ENCODE measurements around the gene ARHGEF4.

Gene ARHGEF4

GRCh38 chr2:131027566-131028528, 191.1 kb downstream of the ARHGEF4 start:
- Mint-ChIP-seq H3K9me3 (peaks cover 7% of the 10 kb centered on the region), H3K27me3 (peaks cover 14% of the 10 kb centered on the region), H3K4me1 (ENCODE audit: low read depth) (no peaks in the 10 kb centered on the region), H3K36me3 (ENCODE audit: low read depth) (no peaks in the 10 kb centered on the region), H3K4me3 (no peak overlapping the region), H3K27ac (no peak overlapping the region)
- intact Hi-C loops (cut with micrococcal nuclease) = no loop called here

DNA sequence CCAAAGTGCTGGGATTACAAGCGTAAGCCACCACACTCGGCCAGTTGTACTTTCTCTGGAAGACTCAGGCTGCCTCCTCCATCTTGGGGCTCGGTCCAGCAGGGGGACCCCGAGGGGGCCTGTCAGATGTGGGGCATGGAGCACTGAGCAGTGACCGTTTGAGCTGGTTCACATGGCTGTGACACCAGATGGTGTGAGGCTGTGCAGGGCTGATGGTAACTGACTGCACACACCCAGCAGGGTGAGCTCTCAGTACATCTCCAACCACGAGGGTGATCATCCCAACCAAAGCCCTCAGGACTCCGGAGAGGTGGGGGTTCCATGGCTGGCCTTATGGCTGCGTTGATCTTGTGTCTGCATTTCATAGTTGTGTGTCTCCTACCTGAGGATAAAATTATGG, 193.1 kb downstream of the ARHGEF4 start:
- intact Hi-C loops (cut with micrococcal nuclease) = no loop called here
- Mint-ChIP-seq H3K27me3 (peaks cover 29% of the 10 kb centered on the region), H3K9me3 (peaks cover 7% of the 10 kb centered on the region), H3K4me3 (no peak overlapping the region), H3K4me1 (ENCODE audit: low read depth) (no peaks in the 10 kb centered on the region), H3K27ac (no peak overlapping the region), H3K36me3 (ENCODE audit: low read depth) (no peaks in the 10 kb centered on the region)

DNA sequence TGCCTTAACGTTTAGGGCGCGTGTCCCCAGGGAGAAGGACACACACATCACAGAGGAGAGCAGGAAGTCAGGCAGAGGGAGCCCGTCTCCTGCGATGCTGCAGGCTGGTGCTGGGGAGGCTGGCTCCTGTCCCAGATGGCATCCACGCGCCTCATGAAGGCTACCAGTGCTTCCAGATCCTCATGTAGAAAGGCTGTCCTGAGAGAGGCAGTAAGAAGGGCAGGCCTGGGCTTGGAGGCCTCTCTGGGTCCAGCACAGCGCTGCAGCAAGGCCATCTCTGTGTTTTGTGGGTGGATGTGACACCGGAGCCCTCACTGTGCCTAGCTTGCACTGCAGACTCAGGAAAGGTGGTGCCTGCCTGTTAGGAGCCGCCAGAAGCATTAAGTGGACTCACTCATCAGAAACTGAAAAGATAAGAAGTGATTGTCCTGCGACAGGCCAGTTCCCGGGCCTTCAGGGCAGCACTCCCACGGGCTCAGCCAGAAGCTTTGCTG, 193.8 kb downstream of the ARHGEF4 start:
- Mint-ChIP-seq H3K27me3 (peaks cover 29% of the 10 kb centered on the region), H3K27ac (no peak overlapping the region), H3K9me3 (peaks cover 7% of the 10 kb centered on the region), H3K36me3 (ENCODE audit: low read depth) (no peaks in the 10 kb centered on the region), H3K4me3 (no peak overlapping the region), H3K4me1 (ENCODE audit: low read depth) (no peaks in the 10 kb centered on the region)
- intact Hi-C loops (cut with micrococcal nuclease) = no loop called here

- H3K4me3 Mint-ChIP-seq = no peak overlapping the region
- peaks cover 7% of the 10 kb centered on the region for H3K9me3 Mint-ChIP-seq
- no peak overlapping the region for H3K27ac Mint-ChIP-seq
- H3K36me3 Mint-ChIP-seq (ENCODE audit: low read depth) = no peaks in the 10 kb centered on the region
- no peaks in the 10 kb centered on the region for H3K4me1 Mint-ChIP-seq (ENCODE audit: low read depth)
- intact Hi-C loops (cut with micrococcal nuclease) = no loop called here
- peaks cover 37% of the 10 kb centered on the region for H3K27me3 Mint-ChIP-seq
Observed at GRCh38 chr2:131031431-131031841, 194.7 kb downstream of the ARHGEF4 start.

DNA sequence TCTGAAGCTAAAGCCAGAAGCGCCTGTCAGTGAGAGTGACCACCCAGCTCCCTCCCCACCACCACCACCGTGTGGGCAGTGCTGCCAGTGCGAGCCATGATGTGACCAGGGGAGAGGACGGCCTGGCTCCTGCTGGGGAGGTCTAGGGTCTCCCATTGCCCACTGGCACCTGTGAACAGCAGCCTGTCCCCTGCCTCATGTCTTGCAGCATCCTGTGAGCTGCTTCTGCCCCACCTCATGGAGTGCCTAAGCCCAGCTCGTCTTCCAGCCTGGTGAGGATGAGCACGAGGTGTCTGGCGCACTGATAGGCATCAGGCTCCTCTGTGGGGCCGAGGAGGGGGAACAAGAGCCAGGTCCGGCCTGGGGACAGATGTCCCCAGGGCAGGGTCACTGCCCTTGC, 195.2 kb downstream of the ARHGEF4 start:
- Mint-ChIP-seq H3K4me3 (no peak overlapping the region), H3K27me3 (peaks cover 42% of the 10 kb centered on the region), H3K27ac (no peak overlapping the region), H3K36me3 (ENCODE audit: low read depth) (no peaks in the 10 kb centered on the region), H3K9me3 (peaks cover 7% of the 10 kb centered on the region), H3K4me1 (ENCODE audit: low read depth) (no peaks in the 10 kb centered on the region)
- intact Hi-C loops (cut with micrococcal nuclease) = no loop called here

GRCh38 chr2:131032393-131032836, 195.7 kb downstream of the ARHGEF4 start:
- peaks cover 7% of the 10 kb centered on the region for H3K9me3 Mint-ChIP-seq
- no peak overlapping the region for H3K4me3 Mint-ChIP-seq
- H3K36me3 Mint-ChIP-seq (ENCODE audit: low read depth) = no peaks in the 10 kb centered on the region
- H3K4me1 Mint-ChIP-seq (ENCODE audit: low read depth) = no peaks in the 10 kb centered on the region
- no peak overlapping the region for H3K27ac Mint-ChIP-seq
- intact Hi-C loops (cut with micrococcal nuclease) = no loop called here
- H3K27me3 Mint-ChIP-seq = peaks cover 47% of the 10 kb centered on the region

DNA sequence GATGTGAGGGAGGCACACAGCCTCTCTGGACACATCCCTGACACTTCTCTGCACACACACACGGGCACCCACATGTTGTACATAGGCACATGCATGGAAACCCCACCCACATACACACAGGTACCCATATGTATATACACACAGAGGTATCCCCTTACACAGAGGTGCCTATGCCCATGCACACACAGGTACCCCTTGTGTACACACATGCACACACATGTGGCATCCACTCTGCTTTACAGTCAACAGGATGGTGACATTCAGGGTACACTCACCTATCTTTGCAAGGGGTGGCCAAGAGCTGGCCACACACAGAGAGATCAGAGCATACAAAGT, 197.0 kb downstream of the ARHGEF4 start:
- H3K27ac Mint-ChIP-seq = no peak overlapping the region
- intact Hi-C loops (cut with micrococcal nuclease) = no loop called here
- H3K4me3 Mint-ChIP-seq = no peak overlapping the region
- no peaks in the 10 kb centered on the region for H3K4me1 Mint-ChIP-seq (ENCODE audit: low read depth)
- no peaks in the 10 kb centered on the region for H3K9me3 Mint-ChIP-seq
- H3K27me3 Mint-ChIP-seq = peaks cover 60% of the 10 kb centered on the region
- no peaks in the 10 kb centered on the region for H3K36me3 Mint-ChIP-seq (ENCODE audit: low read depth)

- H3K9me3 Mint-ChIP-seq = no peaks in the 10 kb centered on the region
- intact Hi-C loops (cut with micrococcal nuclease) = no loop called here
- no peak overlapping the region for H3K27ac Mint-ChIP-seq
- no peaks in the 10 kb centered on the region for H3K36me3 Mint-ChIP-seq (ENCODE audit: low read depth)
- no peak overlapping the region for H3K4me3 Mint-ChIP-seq
- peaks cover 67% of the 10 kb centered on the region for H3K27me3 Mint-ChIP-seq
- H3K4me1 Mint-ChIP-seq (ENCODE audit: low read depth) = no peaks in the 10 kb centered on the region
Observed at GRCh38 chr2:131034122-131035051, 197.7 kb downstream of the ARHGEF4 start.

DNA sequence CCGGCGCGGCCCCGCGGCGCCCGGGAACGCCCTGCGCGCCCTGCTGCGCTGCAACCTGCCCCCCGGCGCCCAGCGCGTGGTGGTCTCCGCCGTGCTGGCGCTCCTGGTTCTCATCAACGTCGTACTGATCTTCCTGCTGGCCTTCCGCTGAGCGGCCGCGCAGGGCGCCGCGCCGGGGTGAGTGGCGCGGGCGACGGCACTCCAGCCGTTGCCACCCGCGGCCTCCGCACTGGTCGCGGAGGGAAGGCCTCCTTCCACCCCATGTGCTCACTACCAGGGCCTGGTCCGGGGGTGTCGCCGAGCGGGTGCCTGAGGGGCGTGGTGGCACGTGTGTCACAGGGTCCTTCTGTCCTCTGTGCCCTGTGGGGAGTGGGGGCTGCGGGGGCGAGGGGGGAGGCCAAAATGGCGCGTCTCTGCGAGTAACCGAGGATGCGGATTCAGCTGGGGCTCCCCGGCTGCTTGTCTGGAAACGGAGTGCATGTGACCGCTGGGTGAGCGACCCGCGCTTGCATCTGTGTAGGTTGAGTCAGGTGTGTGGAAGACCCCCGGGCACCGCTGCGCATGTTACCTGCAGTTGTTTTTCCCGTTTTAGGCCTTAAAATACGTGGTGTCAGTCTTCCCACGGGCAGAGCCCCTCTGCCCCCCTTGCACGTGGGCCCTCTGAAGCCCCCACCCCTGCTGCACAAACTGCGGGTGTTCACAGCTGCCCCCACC, 198.6 kb downstream of the ARHGEF4 start:
- no peak overlapping the region for H3K4me3 Mint-ChIP-seq
- no peaks in the 10 kb centered on the region for H3K4me1 Mint-ChIP-seq (ENCODE audit: low read depth)
- peaks cover 76% of the 10 kb centered on the region for H3K27me3 Mint-ChIP-seq
- H3K9me3 Mint-ChIP-seq = no peaks in the 10 kb centered on the region
- H3K36me3 Mint-ChIP-seq (ENCODE audit: low read depth) = no peaks in the 10 kb centered on the region
- intact Hi-C loops (cut with micrococcal nuclease) = no loop called here
- no peak overlapping the region for H3K27ac Mint-ChIP-seq

DNA sequence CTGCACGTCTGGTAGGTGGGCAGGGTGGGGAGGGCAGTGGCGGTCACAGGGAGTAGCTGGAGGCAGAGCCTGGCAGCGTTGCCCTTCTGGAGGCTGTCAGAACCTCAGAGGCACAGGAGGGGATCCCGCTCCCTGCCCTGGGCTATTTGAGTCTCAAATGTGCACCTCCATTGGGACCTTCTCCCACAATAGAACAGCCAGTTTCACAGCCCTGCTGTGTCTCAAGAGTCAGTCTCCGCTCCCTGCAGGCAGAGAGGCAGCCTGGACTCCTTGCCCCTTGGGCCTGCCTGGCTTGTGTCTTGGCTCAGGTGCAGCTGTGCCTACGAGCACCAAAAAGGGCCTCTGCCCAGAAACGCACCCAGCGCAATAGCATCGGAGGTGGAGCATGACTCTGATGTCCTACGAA, 199.1 kb downstream of the ARHGEF4 start:
- Mint-ChIP-seq H3K27ac (no peak overlapping the region), H3K9me3 (no peaks in the 10 kb centered on the region), H3K4me1 (ENCODE audit: low read depth) (no peaks in the 10 kb centered on the region), H3K36me3 (ENCODE audit: low read depth) (no peaks in the 10 kb centered on the region), H3K4me3 (no peak overlapping the region), H3K27me3 (peaks cover 81% of the 10 kb centered on the region)
- intact Hi-C loops (cut with micrococcal nuclease) = no loop called here

GRCh38 chr2:131036269-131036668, 199.6 kb downstream of the ARHGEF4 start:
- H3K4me3 Mint-ChIP-seq = no peak overlapping the region
- H3K27ac Mint-ChIP-seq = no peak overlapping the region
- peaks cover 86% of the 10 kb centered on the region for H3K27me3 Mint-ChIP-seq
- H3K36me3 Mint-ChIP-seq (ENCODE audit: low read depth) = no peaks in the 10 kb centered on the region
- no peaks in the 10 kb centered on the region for H3K4me1 Mint-ChIP-seq (ENCODE audit: low read depth)
- intact Hi-C loops (cut with micrococcal nuclease) = no loop called here
- H3K9me3 Mint-ChIP-seq = no peaks in the 10 kb centered on the region

GRCh38 chr2:131036696-131037397, 200.1 kb downstream of the ARHGEF4 start:
- intact Hi-C loops (cut with micrococcal nuclease) = no loop called here
- Mint-ChIP-seq H3K9me3 (no peaks in the 10 kb centered on the region), H3K4me3 (no peak overlapping the region), H3K4me1 (ENCODE audit: low read depth) (no peaks in the 10 kb centered on the region), H3K36me3 (ENCODE audit: low read depth) (no peaks in the 10 kb centered on the region), H3K27me3 (peaks cover 91% of the 10 kb centered on the region), H3K27ac (no peak overlapping the region)

Data from dendritic cell treated with granulocyte-macrophage colony-stimulating factor and Interleukin-4, amounts not matched to agents 40 ng/mL and 50 ng/mL, for 4 days (primary cell).